Femur (tissue), 1 donor: Measurements from ENCODE around the gene AHCYL2.
A peak's percentile ranks its signal among the peaks of the same experiment; 100 is the strongest.
"Not testable (repeated sequence)": the region's sequence is repeated elsewhere in the genome, so short reads cannot be mapped to it uniquely, and the experiment has no call there.

Source experiments
- DNase-seq: peaks from one replicate; pipeline ENCODE4 v3.0.0-alpha.2; 2017

Gene AHCYL2

DNA sequence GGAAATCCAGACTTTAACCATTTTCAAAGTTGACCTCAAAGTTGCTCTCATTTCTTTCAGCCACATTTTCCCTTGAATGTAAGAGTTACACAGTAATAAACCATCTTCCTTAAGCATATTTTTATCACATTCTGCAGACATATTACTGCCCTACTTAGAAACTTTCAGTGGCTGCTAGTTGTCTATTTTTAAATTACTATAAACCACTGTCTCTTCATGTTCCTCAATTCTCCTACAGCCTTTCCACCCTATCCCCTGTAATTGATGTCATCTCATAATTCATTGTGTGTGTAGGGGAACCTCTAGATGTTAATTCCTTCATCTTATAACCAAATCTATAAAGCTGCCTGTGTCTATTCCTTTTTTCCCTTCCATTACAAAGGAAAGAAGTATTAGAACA lies 131.3 kb downstream of the AHCYL2 start:
- no peak for DNase-seq

DNA sequence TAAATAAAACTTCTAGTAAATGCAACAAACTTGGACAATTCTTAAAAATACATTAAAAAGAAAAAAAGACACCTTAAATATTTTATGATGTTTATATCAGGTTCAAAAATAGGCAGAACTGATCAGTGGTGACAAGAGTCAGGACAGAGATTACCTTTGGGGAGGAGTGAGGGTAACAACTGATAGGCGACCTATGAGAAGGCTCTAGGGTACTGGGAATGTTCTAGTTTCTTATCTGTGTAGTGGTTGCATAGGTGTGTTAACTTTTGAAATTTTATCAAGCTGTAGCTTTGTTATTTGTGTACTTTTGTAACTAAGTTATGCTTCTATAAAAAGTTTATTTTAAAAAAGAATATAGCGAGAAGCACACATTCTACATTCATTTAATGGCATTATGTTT lies 134.3 kb downstream of the AHCYL2 start:
- no peak for DNase-seq

DNA sequence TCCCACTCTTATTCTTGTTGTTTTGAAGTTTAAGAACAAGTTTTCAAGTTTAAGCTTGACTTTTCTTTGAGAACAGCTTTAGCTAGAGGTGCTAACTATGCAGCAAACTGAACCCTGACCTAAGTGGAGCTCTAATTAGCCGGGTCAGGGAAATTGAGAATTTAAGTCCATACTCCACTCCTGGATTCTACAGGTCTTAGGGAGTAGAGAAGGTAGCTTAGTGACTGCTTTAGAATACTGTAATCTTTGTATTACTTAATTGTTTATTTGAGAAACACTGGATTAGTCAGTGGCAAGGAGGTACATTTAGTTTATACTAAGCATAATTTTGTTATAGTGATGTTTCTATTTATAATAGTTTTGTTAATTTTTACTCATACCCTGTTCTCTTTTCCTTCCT lies 134.8 kb downstream of the AHCYL2 start:
- DNase-seq: no peak

DNA sequence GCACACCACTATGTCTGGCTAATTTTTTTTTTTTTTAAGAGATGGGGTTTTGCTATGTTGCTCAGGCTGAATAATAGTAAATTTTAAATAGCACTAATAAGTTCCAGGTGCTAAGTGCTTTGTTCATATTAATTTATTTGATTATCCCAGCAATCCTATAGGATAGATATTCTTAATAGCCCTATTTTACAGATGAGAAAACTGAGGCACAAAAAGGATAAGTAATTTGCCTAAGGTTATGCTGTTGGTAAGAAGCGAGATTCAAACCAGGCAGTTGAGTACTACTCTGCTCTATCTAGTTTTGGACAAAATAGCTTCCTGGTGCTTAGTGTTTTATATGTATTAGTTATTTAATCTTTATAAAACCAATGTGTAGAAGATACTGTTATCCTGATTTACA lies 136.9 kb downstream of the AHCYL2 start:
- no peak for DNase-seq

DNA sequence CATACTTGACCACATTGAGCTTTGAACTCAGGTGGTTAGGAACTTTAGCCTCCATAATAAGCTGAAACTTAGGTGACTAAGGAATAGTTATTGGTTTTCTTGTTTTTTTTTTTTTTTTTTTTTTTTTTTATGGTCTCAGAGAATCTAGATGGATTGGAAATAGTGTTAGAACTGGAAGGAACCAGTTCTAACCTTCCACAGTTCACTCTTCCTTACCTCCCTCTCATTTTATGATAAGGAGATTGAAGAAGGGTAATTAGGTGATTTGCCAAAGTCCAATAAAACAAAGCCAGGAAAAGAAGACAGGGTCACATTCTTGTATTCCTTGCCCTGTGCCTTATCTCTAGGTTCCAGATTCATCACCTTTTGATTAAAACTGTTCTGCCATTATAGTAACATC lies 137.7 kb downstream of the AHCYL2 start:
- DNase-seq: no peak

DNA sequence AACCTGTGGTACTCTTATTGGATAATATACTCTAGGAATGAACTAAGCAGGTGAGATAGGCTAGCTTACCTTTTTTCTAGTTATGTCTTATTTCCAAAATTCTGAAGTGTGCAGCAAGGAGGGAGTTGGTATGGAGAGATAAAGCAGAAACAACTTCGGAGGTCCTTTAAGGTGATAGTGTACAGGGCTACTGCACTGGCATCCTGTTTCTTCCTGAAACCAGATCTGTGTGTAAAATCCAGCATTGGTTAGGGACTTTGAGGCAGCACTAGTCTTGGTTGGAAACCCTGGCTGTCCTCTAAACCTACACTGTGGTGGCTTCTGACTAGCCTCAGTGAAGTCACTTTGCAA lies 142.5 kb downstream of the AHCYL2 start:
- no peak for DNase-seq

DNA sequence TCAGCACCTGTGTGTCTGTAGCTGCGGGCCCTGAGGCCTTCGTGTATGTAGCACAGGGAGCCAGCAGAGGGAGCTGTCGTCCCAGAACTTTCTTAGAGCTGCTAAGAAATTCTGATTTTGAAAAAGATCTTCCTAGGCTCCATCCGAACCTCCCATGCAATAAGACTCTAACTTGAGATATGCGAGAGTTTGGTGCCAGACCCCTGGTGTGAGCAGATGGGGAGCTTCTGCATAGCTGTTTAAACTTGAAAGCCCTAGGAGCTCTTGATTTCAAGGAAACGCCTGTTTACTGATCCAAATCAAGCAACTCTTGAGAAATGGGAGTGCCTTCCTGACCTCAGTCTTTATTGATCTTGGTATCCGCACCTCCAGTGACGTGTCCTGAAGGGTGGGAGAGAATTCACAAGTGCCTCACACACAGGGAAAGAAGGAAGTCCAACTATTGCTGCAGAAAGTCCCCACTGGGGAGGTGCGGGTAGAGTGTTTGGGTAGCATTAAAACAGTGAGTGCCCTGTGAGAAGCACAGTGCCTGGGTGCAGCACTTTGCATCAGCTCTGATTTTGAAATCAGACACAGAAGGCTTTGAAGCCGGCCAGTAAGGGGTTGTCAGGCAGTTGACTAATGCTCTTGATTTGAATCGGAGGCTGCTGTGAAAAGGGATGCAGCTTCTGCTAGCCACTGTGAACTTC lies 143.0 kb downstream of the AHCYL2 start:
- peak; percentile 78 for DNase-seq

DNA sequence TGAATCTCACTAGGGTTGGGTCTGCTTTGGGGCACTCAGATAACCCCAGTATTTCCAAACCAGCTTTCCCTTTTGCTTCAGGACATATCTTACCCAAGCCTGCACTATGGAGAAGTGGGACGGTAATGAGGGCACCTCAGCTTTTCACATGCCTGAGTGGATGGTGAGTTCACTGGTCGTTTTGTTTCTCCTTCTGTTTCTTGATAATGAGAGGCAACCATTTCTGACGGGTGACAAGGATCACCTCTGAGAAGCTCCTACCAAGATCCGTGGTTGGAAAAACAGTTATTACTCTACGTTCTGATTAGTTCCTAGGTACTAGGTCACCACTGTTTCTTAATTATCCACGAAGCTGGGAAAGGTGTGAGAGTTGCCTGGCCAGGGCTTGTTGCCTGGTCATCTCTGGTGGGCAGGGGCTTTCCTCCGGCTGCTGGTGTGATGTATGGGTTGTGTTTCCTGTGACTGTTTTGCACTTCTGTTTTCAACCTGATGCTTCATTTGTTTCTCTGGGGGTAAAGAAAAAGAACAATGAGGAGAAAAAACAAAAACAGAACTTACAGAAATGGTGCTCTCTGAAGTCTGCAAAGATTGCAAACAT lies 143.7 kb downstream of the AHCYL2 start:
- DNase-seq: no peak

DNA sequence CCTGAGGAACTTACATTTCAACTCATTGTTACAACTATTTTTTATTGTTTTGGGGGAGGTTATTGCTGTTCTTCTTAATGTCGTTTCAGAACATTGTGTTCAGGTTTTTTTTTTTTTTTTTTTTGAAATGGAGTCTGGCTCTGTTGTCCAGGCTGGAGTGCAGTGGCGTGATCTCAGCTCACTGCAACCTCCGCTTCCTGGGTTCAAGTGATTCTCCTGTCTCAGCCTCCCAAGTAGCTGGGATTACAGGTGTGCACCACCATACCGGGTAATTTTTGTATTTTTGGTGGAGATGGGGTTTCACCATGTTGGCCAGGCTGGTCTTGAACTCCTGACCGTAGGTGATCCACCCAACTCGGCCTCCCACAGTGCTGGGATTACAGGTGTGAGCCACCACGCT lies 144.6 kb downstream of the AHCYL2 start:
- DNase-seq: not testable (repeated sequence)

DNA sequence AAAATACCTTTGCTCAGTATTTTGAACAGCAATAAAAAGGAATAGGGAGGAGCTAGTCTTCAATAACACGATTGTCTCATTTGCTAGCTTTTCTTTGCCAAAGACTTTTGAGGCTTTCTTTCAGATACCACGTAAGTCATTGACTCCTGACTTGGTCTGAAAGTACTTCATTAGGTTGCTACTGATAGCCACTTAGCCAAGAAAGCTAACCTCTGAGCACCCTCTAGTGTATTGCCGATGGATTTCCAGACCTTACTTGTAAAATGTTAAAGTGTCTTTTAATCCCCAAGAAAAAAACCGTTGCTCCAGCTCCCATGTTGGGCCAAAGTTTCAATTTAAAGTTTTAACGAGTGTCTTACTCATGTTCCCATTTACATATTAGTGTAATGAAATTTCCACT lies 146.0 kb downstream of the AHCYL2 start:
- no peak for DNase-seq

DNA sequence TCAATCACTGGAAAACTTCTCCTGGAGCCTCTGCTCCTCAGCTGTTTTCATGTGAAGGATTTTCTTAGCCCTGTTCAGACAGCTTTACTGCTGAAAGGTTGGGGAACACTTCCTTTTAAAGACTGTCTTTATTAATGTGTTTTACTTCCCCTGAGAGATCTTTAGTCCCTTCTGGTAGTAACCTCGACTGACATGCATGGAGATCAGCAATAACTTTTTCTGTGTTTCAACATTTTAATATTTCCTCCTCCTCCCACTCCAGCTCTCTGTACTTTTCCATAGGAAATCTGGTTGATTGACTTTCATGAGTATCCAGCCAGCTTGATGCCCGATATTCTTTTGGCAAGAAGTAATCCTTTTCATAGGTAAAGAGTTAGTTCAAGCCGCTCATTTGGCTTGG lies 146.7 kb downstream of the AHCYL2 start:
- no peak for DNase-seq

DNA sequence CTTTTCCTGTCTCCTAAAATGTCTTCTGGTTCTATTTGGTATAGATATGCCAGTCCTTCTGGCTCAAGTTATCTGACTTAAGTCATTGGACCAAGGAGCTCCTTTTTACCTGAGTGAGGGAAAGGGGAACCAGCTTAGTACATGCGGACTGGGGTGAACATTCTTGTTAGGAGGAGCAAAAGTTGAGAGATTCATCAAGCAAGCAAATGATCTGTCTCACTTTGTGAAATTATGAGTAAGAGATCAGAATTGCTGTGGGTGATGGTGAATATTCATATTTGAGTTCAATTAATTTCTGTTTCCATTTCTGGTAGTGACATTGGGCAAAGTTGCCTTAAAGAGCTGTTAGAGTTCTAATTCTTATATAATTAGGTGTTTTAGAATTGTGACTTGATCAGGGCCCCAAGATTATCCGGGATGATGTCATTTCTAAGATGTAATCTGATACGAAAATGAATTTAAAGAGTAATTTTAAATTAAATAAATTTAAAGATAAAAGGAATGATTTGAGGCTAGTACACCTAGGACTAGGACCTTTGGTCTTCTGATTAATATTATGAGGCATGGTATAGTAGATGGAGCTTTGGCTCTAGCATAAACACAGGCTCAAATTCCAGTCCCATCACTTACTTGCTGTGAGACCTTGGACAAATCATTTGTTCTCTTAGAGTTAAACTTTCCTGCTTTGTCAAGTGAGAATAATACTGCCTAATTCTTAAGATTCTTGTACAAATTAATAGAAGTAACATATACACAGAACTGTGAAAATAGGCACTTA lies 149.0 kb downstream of the AHCYL2 start:
- no peak for DNase-seq

DNA sequence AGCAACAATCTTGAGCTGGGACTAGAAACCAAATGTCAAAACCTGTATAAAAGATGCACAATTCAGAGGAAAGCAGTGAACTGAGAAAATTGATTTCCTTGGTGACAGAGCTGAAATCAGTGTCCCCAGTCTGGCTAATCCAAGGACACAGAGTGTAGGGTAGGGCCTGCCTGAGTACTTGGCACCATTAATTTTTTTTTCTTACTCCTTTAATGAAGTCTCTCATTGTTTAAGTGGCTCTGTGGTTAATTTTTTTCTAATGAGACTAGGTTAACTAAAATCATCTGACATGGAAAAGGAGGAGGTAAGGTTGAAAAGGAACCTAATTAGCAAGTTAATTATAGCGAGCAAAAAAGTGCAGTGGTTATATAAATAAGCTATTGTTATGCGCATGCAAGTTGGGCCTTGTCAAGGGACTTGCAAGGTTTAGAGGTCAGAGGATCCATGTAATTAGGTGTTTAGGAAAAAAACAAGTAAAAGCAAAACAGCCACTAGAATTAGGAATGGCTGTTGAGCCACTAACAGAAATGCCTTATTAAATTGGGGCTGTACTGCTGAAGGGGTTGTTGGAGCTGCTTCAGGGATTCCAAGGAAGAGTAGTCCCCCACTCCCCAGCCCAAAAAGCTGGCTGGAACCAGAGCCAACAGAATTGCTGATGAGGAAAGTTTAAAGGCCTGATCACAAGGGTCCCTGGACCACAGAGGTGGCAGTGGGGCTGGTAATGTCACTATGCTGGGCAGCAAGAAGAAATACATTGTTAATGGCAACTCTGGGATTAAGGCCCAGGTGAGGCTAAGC lies 150.5 kb downstream of the AHCYL2 start:
- no peak for DNase-seq

DNA sequence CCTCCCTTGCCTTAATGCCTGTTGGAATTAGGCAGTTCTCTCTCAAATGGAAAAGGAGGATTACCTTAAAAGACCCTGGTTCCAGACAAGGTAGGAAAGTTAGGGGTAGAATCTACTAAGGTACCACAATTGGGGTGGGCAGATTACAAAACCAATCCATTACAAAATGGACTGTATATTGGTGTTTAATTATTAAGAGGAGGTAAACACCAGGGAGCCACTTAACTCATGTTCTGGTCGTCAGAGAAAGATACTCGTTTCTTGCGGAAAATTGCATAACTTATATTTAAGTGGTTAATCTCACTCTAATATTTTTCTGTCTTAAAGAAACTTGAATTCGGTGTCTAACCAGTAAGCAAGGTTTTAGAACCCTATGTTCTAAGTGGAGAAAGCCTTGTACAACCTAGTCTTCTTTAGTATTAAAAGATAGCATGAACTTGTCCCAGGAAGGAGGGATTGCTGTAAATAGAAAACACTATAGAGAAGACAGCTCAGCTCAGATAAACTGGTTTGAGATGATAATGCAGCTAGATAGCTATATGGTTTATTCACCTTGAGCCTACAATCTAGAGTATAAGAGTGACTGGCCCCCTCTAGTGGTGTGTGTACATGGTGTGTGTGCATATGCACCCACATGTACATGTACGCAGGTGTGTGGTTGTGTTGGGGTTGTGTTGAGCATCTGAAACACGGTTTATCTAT lies 151.4 kb downstream of the AHCYL2 start:
- no peak for DNase-seq

DNA sequence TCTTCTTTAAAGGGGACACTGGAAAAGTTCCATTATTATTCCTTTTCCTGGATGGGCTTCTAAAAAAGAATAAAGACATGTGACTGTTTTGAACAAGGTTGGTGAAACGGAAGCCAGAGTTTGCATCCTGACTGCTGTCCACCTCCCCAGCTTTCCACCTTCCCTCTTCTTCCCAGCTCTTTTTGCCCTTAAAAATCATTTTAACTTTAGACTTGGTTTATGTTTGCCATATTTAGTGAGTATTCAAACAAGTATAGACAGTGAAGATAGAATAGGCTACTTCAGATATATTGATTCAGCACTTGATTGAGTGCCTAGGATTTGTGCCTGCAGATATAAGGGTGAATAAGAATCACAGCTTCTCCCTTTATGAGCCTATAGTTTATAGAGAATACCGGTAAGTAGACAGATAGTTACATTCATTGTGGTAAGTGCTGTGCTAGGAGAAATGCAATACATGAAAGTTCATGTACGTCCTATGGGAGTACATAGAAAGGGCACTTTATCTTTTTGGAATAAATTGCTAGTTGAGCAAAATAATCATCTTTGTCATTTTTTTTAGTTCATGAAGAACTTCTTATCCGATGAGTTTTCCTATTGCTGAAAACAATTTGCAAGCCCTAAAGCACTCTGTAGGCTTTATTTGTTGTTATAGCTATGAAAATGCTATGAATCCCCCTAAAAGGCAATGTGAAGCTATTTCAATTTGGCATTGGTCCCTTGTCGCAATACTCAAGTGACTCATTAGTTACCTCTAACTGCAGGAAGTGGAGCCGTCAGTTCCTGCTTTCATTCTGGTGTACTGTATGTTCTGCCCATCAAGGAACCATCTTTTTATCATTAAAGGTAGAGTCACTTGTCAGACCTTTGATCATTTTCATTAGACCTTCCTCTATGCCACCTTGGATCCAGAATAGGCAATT lies 152.2 kb downstream of the AHCYL2 start:
- DNase-seq: no peak

DNA sequence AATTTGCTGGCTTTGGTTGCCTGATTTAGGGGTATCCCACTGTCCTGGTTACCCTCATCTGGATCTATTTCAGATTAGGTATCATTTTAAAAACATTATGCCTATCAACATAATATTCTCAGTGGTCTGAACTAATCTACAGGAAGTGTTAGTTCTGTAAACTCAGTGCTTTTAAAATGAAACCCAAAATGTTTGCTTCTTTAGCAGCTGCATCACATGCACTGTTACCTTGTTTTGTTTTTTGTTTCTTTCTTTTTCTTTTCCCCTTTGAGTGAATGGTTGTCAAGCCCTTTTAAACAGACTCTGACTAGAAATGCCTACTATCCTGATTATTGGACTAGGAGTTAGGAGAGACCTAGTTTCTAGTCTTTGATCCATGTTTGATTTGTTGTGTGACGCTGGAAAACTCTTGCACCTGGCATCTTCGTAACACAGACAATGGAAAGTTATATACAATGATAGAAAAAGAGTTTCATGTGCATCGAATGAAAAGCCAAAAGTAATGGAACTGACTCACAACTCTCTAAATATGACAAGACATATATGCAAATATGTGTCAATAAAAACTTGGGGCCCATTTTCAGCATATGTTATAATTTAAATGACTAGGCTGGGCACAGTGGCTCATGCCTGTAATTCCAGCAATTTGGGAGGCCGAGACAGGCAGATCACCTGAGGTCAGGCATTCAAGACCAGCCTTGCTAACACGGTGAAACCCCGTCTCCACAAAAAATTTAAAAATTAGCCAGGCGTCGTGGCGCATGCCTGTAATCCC lies 157.1 kb downstream of the AHCYL2 start:
- DNase-seq: no peak

DNA sequence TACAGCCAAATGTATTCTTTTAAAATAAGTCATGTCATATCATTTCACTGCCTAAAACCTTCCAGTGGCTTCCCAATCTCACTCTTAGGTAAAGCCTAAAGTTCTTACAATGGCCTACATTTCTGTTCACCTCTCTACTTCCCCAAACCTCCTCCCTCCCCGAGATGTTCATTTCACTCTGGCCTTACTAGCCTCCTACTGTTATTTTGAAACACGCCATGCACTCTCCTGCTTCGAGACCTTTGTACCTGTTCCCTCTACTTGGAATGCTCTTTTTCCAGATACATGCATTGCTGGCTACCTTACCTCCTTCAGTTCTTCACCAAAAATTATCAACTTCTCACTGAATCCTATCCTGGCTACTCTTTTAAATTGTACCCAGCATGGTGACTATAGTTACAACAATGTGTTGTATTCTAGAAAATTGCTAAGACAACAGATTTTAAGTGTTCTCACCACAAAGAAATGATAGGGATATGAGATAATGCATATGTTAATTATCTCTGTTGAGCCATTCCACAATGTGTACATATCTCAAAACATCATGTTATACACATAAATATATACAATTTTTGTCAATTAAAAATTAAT lies 158.8 kb downstream of the AHCYL2 start:
- no peak for DNase-seq

DNA sequence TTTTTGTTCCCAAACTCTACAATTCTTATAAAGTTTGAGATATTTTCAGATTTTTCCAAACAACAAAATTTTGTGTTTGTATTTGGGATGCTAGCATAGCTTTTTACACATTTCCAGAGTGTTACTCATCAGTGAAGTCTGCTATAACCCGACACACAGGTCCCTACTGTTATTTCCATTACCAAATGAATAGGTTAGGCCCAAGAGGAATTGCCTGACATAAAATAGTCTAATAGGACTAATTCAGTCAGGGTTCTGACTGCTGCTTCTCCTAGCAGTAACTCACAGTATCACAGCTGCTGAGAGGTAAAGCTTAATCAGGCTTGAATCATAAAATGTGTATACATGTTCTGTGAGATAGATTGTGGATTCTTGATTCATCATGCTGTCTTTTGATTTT lies 160.3 kb downstream of the AHCYL2 start:
- DNase-seq: no peak

DNA sequence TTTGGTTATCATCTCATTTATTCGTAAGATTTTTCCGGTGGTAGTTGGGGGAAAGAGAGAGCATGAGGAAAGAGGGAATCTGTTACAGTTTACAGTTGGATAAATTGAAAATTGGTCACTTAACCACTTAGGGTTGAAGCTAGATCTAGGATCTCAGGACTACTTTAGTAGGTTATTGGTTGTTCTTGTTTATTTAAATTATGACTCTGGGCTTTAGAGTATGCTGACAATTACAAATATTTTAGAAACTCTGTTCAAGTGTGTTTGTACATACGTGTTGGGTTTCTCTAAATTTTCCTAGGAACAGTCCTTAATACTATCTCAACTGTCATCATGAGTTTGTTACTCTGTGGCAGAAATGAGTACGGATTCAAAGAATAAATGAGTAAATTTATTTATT lies 160.8 kb downstream of the AHCYL2 start:
- no peak for DNase-seq

DNA sequence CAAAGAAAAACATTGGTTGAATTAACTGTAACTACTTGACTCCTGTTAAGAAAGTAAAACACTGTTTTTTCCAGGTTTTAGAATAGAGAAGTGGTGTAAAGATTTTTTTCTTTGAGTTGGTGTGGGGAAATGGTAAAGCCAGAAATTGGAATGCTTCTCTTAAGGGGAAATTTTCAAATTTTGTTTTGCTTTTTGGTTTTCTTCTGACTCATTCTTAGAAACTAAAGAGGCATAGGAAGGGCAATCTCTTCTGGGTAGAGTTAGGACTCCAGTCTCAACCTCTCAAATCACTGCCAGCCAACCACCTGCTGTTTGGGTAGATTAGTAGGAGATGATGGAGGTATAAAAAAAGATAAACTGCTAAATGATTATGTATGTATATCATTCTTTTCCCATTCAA lies 161.7 kb downstream of the AHCYL2 start:
- DNase-seq: no peak

DNA sequence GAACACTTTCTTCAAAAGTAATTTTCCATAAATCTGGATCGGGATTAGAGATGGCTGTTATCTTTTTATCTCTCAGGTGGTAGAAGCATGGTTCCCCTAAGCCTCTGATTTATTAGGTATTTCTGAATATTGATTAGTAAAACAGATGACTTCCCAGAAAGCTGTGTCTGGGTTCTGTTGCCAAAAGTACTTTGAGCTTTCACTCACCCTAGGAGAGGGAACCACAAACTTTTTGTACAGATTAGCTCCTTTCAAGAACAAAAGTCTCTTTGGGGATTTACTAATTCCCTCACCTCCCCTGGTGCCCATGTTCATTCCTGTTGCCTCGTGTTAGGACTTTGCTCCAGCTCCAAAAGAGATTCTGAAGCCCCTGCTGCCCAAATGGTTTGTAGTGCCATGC lies 162.7 kb downstream of the AHCYL2 start:
- DNase-seq: no peak
